Measurements from ENCODE around the gene ELMO1.
"Not testable (repeated sequence)": the region's sequence is repeated elsewhere in the genome, so short reads cannot be mapped to it uniquely, and the experiment has no call there.

ELMO1 gene

DNA sequence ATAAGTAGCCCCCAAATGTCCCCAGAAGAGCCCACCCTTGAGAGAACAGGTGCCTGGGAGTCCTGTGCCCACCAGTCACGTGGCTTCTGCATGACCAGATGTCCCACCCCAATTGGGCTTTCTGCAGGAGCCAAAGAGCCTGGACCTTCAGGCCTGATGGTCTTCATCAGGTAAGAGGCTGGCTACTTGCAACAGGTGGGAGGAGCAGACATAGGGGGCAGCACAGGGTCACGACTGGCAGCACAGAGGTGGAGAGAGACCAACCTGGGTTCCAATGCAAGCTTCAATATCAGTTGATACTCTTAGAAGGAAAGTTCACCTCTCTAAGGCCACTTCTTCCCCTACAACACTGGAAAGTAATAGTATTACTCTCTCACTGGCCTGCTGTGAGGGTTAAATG lies 288.0 kb downstream of the ELMO1 start:
- DNase-seq, result no peak

DNA sequence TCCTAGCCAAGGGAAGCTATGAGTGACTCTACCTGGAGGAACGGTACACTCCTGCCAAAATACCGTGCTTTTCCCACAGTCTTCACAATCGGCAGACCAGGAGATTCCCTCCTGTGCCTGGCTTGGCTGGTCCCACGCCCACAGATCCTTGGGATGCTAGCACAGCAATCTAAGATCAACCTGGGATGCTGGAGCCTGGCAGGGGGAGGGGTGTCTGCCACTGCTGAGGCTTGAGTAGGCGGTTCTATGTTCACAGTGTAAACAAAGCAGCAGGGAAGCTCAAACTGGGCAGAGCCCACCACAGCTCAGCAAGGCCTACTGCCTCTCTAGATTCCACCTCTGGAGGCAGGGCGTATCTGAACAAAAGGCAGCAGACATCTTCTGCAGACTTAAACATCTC lies 295.3 kb downstream of the ELMO1 start:
- DNase-seq, result no peak

DNA sequence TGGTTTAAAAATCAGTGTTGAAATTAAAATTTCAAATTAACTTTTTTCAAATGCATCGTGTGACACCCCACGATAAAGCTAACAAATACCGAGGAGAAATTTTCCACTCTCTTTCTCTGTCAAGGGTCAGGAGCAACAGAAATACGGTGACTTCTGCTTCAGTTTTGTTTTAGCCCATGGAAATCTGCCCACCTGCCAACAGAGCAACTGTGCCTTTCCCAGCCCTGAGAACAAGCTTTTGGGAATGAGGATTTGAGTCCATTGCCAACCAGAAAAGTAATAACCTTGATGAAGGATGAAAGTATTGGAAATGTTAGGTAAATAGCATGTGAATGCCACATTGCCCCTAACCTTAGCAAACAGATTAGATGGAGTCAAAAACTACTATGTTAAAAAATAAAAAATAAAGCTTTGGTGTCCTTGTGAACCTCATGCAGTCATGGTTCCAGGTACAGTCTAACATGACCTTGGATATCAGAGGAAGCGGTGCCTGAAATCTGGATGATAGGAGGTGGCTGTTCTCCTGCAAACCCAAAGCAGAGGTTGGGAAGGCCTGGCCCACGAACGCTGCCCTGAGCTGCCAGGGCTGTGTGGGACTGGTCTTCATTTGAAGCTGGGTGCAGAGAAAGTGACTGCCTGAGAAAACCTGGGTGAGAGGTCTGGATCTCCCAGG lies 296.8 kb downstream of the ELMO1 start:
- no peak for DNase-seq

DNA sequence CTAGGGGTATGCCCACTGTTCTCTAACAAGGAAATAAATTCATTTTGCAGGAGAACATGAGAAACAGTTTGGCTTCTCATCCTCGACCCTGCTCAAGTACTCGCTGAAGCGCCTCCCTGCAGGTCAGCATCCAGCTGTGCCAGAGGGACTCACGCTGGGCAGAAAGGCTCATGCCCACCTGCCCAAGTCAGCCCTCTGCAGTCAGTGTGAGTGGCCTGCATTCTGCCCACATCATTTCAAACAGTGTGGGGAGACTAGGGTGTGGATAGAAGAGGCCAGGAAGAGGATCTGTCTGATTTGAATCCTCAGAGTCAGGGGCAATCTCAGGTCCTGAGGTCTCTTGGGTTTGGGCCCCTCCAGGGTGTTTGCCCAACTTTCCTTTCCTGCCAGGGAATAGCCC lies 297.8 kb downstream of the ELMO1 start:
- no peak for DNase-seq

DNA sequence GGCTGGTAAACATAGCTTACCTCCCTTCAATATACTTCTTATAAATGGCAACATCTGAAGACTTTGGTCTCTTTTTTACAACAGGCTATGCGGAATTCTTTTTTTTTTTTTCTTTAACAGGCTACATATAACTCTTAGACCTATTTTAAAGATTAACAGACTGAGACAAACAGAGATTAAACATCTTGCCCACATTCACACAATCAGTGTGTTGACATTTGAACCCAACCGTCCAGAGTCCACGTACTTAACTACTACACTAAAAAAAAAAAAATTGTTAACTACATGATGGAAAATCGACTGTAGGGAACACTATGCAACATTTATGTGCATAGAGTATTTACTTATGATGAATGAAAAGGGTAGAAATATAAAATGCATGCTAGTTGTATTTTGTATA lies 298.5 kb downstream of the ELMO1 start:
- DNase-seq, result no peak

DNA sequence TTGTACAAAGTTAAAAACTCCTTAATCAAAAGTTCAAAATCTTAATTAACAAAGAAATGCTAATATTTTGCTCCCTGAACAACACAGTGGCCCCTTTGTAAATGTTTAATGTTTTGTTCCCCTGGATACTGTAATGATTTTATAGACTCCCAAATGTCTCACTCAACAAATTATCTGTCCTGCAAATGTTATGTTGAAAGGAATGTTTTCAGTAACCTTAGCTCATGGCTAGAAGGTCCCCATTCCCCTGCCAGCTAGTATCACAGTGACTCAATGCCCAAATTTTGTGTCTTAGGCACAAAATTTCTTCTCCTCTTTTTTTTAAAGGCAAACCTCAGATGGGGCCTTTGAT lies 298.9 kb downstream of the ELMO1 start:
- no peak for DNase-seq

DNA sequence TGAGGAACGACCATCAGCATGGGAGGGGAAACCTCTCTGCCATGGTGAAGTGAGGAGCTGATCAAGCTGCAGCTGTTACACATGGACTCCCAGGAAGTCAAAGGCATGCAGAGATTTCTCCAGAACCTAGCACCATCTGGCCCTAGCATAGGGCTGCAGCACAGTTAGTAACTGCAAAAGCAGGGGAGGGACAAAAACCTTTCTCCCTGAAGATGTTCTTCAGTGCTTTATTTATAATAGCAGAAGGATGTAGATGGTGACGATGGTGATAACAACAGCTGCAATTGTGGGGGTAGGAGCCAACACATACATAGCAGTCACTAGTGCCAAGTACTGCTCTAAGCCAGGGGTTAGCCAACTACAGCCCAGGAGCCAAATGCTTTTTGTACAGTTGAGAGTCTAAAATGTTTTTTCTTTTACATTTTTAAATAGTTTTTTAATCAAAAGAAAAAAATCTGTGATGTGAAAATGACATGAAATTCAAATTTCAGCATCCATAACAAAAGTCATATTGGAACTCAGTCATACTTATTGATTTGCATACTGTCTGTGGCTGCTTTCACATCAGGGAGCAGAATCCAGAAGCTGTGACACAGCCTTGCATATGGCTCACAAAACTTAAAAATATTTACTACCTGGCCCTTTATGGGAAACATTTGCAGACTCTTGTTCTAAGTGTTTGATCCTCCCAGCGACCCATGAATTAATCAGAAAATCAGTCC lies 299.5 kb downstream of the ELMO1 start:
- DNase-seq, result no peak

DNA sequence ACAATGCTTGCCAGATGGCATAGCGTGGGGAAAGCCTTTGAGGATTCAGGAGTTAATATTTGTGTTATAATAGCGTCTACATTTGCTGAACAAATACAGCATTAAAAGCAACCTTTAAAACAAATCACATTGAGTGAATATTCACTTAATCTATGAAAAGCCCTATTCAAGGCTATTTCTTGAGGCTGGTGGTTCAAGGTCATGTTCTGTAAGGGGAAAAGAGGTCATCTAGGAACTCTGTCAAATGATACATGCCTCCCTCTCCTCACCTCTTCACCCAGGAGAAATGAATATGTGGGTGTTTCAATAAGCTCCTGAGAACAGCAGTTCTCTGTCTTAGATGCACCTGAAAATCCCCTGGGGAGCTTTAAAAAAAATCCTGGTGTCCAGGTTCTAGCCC lies 303.0 kb downstream of the ELMO1 start:
- DNase-seq, result no peak

DNA sequence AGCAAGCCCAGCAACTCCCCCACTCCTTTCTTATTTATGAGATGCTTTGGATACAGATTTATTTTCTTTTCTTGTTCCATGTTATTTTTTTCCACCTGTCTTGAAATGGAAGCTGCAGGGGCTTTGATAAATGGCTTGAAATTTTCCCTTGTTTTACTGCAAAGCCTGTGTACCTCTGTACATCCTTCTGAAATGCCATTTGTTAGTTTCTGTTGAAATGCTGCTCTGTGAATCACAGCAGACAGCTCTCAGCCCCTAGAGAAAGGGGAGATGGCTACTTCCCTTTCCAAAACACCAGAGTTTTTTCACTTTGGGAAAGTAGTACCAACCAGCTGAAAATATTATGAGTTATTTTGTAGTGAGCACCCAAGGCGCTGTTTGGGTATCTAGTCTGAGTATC lies 304.2 kb downstream of the ELMO1 start:
- DNase-seq, result no peak

DNA sequence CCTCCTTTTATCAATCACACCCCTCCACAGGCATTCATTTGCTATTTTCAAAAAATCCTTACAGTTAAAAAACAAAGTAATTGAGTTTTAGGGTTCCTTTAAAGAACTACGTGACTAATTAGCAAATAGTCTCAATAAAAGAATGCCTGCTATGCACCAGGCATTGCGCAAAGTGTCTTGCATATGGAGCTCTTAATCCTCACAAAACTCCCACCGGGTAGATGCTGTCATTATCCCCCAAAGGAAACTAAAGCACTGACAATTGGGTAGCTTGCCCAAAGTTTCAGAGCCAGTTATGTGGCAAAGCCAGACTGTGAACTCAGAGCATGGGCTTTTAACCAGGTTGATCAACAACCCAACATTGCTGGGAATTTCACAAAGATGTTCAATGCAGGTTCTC lies 305.7 kb downstream of the ELMO1 start:
- DNase-seq, result no peak

DNA sequence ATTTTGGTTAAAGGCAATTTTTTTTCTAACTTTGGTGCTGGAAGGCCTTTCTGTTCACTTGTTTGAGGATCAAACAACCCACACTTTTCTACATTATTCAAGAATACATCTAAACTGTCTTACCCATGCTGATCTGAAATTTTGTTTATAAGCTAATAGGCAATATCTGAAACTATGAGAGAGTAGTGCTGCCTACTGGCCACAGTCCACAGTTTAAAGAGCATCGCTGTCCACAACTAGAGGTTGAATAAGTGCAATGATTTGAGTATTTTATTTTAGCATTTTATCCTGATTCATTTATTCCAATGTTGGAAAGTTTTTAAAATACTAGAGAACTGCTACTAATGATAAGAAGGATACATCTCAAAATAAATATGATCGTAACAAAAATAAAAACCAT lies 306.9 kb downstream of the ELMO1 start:
- DNase-seq, result no peak

DNA sequence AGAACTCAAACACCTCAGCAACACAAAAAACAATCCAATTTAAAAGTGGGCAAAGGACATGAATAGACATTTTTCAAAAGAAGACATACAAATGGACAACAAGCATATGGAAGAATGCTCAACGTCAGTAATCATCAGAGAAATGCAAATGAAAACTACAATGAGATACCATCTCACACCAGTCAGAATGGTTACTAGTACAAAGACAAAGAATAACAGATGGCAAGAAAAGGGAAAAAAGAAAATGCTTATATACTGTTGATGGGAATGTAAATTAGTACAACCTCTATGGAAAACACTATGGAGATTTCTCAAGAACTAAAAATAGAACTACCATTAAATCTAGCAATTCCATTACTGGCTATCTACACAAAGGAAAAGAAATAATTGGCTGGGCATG lies 314.8 kb downstream of the ELMO1 start:
- not testable (repeated sequence) for DNase-seq

DNA sequence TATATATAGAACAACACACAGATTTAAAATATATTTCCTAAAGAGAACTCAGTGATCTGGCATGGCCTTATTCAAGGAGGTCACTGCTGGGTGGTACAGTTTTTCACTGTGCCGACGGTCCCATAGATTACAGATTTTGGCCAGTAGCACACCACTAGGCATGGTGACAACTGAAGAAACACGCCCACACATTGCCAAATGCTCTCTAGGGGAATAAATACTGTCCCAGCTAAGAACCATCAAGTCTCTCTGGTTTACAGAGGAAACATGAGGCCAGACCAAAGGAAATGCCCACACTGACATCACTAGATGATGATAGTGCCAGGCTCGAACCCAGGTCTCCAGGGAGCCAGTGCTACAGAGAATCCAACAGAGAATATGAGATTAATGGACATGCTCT lies 316.8 kb downstream of the ELMO1 start:
- DNase-seq, result no peak

DNA sequence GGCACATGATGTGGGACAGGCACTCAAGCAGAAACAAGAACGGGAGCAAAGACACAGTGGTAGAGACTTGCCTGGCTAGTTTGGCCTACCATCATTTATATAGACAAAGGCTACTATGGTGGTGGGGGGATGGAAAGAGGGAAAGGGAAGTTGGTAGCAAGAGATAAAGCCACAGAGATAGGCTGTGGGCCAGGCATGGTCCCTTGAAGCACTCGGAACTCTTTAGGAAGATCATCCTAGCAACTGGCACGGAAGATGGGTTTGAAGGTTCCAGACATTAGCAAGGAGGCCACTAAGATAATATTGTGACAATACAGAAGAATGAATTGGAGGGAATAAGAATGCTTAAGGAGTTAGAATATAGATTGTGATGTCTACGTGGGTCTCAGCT lies 319.6 kb downstream of the ELMO1 start:
- no peak for DNase-seq

DNA sequence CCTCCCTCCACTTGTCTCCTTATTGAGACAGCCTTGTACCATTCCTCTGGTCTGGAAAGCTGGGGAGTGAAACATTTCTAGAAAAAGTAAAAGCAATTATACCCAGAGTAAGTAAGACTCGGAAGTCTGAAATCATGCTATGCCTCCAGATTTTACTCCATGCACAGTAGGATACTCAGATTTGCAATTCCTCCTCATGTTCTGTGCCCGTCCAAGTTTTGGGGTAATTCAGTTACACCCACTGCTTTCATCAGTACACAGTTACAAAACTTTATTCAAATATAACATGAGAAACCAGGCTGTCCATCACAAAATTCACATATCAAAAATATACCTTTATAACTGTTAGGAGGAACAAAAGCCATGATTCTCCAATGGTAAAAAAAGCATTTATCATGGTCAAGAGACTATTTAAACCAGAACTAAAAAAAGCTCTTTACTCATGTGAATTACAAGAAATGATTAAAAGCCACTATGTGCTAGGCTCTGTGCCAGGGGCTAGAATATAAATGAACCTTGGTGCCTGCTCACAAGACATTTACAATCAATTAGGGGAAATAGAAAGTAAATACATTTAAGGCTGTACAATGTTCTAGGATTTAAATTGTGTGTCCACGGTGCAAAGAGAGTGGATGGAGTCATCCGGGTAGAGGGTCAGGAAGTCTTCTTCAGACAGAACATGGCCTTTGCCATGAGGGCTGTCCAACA lies 320.2 kb downstream of the ELMO1 start:
- DNase-seq, result no peak

DNA sequence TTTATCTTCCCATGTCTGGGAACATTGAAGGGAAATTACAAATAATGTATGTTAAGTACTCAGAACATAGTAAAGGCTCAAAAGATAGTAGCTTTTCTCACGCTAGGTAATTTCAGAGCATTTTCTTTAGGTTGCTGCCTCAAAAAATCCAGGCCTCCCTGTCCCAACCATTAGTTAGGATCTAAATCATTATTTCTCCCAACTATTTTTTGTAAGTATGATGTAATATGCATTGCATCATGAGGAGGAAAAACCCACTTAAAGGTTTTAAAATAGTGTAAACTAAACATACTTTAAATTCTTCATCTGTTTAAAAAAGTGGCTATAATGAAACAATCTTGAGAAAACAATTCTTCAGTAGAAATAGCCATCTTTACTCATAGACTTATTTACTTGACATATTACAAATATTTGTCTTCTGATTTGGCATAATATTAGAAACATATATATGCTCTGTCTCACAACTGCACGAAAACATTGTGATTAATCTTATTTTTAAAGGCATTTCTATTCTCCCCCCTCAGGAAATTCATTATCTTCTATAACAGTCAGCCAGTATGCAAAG lies 329.3 kb downstream of the ELMO1 start:
- DNase-seq, result no peak

DNA sequence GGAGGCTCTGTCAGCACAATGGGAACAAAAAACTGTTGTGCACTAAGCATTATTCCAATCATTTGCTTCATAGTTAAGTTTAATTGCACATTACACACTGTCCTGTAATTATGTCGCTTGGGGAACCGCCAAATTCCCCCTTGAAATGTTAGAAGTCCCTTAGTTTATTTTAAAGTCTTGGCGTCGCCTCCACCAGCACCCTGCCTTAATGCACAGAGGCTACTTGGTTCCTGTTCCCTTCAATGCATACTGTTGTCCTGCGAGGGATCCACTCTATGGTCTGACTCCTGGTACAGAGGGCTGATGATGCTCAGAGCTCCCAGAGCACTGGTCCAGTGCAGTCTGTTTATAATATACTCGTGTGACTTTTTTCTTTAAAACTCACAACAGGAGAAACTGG lies 330.7 kb downstream of the ELMO1 start:
- no peak for DNase-seq

DNA sequence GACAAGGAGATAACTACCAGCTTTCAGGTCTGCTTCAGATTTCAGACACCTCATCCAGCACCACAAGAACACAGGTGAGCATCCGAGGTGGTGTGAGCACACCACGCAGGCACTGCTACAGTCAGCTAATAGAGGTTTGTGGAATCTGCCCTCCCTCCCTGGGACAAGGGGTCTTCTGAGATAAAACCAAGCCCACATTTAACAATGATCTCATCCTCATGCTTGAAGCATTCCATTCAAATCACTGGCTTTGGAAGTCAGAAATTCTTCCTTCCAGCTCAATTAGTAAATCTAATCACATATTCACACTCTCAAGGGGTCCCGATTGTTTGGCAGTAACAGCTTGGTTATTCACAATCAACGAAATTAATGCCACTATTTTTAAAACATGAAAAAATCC lies 331.4 kb downstream of the ELMO1 start:
- DNase-seq, result no peak

DNA sequence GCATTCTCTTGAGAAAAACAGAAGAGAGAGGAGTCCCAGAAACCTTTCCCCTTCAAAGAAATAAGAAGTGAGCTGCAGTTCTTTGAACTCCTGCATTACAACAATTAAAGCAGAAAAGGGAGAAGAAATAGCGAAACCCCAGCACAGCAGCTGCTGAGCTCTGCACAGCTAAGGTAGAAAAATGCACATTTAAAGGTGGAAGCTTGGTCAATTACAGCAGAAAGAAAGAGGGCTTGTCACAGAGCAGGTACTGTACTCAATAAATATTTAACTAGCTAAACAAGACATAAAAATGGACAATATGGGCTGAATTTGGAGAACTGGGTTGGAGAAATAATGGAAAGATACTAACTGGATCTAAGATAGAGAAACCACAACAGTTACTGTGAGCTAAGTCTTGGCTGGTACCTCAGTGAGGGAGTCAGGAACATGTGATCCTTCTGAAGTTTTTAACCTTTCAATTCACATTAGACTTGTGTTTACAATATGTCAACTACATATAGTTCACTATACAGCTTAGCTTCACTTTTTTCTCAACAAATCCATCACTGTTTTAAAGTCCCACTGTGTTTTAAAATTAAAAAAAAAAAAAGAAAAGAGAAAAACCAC lies 332.5 kb downstream of the ELMO1 start:
- no peak for DNase-seq

DNA sequence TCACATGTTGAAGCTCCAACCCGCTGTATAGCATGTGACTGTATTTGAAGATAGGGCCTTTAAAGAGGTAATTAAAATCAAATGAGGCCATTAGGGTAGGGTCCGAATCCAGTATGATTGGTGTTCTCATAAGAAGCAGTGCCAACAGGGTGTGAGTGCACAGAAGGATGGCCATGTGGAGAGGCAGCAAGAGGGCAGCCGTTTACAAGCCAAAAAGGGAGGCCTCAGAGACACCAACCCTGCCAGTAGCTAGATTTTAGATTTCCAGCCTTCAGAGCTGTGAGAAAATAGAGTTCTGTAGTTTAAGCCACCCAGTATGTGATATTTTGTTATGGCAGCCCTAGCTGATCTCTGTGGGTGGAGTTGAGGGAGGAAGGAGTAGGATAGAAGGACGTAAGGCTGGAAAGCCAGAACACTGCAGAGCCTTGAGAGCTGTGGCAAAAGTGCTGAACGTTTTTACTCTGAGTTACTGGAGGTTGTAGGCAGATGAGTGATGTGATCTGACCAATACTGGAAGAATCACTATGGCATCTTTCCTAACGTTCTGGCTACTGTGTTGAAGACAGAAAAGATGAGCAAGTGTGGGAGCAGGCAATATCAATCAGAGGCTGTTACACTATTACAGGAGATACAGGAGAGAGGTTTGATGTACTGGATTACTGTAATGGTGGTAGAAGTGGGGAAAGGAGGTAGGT lies 334.9 kb downstream of the ELMO1 start:
- DNase-seq, result no peak

DNA sequence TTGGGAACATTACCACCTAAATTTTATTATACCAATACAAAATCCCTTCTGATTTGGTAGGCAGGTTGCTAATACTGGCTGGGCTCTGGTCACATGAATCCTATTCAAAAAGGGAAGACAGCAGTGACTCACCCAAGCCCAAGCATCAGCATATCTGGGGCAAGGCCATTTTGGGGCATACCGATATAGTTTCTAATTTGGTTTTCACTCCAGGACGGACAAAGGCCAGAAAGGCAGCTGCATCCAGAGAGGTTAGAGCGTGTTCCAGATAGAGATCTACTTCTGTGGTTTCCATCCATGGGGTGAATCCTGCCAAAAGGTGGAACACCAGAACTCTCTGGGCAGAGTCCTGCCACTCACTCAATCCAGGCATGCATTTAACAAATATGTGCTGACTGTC lies 335.8 kb downstream of the ELMO1 start:
- DNase-seq, result no peak

DNA sequence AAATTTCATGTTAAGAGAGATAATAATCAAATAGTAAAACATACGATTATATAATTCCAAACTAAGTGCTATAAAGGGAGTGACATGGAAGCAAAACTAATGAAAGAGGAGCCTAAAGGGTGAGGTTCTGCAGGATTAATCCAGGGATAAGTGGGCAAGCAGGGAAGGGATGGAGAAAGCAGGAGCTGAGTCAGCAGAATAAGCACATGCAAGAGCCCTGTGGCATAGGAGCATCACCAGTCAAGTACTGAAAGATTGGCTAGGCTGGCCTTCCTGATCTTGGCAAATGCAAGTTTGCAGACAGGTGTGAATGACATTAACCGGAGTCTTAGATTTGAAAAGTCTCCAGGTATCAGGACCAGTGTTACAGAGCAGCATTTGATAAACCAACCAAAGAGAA lies 336.4 kb downstream of the ELMO1 start:
- DNase-seq, result no peak

DNA sequence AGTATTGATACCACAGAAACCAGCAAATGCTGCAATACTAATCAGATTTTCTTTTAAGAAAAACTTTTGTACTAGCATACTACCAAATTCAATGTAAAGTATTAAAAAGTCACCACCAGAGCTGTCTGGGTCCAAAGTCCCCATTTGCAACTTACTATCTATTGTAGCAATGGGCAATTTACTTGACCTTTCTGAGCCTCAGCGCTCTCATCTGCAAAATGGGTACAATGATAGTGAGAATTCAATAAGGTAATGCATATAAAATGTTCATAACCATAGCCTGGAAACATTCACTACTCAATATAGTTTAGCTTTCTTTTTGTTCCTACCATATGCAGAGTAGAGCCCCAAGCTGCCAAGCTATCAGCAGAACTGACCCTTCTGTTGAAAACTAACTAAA lies 337.2 kb downstream of the ELMO1 start:
- DNase-seq, result no peak

Measured in EL (cell line).